ENCODE measurements around the gene GRID1. TPM values are rescaled to one million over a fixed set of nuclear protein-coding genes. Genes with fewer than 3 reads are reported as not detected.

Gene GRID1
- polyA plus RNA-seq, 1 of the 3 experiments (the other 2 are of a cell fraction): 0.13 TPM

DNA sequence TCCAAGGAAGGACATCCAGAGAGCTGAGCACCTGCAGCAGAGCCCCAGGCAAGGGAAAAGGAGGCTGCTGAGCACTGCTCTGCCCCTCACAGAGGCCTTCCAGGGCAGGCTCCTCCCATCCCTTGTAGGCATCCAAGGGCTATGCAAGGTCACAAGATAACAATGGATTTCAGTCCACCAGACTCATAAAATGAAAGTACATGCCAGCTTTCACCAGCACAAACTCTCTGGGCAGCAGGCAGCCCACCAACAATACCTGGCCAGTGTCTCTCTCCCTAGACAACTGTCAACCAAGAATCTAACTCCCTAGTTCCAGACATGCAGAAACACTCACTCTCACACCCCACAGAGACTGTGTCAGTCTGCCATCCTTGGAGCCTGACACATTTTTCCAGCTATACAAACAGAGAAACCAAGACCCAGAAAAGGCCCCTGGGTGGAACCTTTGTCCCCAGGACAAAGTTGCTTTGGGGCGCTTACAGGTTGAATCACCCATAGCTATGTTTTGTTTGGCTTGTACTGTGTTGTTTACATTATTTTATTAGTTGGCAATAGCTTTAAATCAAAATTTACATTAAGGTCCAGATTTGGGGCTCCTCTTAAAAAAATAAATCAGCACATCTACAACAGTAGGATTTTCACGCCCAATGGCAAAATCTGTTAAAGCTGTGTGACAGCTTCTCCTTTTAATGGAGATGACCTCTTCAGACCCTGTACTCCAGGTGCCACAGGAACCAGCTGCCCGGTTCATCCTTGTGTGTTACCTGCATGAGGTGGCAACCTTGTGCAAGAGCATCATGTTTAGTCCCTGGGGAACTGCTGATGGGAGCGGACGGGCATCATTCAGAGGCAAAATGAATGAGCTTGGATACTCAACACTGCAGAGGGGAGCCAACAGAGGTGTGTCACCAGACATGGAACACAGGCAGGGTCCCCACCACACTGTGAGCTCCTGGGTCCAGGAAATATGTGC is 5.2 kb downstream of the GRID1 start:
- H3K36me3 ChIP-seq (replicated peaks in 1 of 2; ENCODE audit: control insufficient read depth in 1 of 2, insufficient read depth in 2 of 2, low read length in 1 of 2): no peaks in the 10 kb centered on the region
- H2AFZ ChIP-seq (ENCODE audit: low read depth): no peak overlapping the region
- H3K27me3 ChIP-seq (ENCODE audit: insufficient read depth): no peaks in the 10 kb centered on the region; the same call in 1 of the 2 replicates
- 67% methylated on average over 5 of the region's 5 CpGs for WGBS (ENCODE audit: low lambda C conversion rate)
- no peak overlapping the region for H3K9ac ChIP-seq
- peak; percentile 28; the same call in 1 of the 2 replicates for TF ChIP-seq GATA2 (CRISPR knock-in tag; IDR thresholded peaks at IDR 0.05)
- no peak for TF ChIP-seq FOXM1 (IDR thresholded peaks at IDR 0.05; ENCODE audit: low read depth)
- peak overlapping the region in 1 of 2 experiments; percentile 39; a peak in 1 of 4 replicates for H3K27ac ChIP-seq (ENCODE audit: low read depth in 2 of 2, low read length in 1 of 2)
- no peaks in the 10 kb centered on the region for H3K9me3 ChIP-seq
- CTCF ChIA-PET: interaction anchor here (1.0 to 12.7 kb wide), 6 partner anchors 14 to 580 kb away, joined by 3 to 191 read pairs (median 4); no protein-coding TSS in a partner anchor
- no peaks in the 10 kb centered on the region for H3F3A ChIP-seq (replicated peaks; ENCODE audit: insufficient read depth)
- H3K4me2 ChIP-seq: no peak overlapping the region
- no peaks in the 10 kb centered on the region for H3K9me2 ChIP-seq
- POLR2A ChIA-PET: interaction anchor here (0.7 to 1.0 kb wide), 2 partner anchors 11 to 15 kb away, joined by 3 to 5 read pairs; no protein-coding TSS in a partner anchor
- no peaks in the 10 kb centered on the region for H3K79me2 ChIP-seq (ENCODE audit: insufficient read depth)
- no peaks in the 10 kb centered on the region for H4K20me1 ChIP-seq (ENCODE audit: insufficient read depth)
- no peak overlapping the region for H3K4me3 ChIP-seq (ENCODE audit: low read depth in 2 of 2, low read length in 1 of 2)
- peak; percentile 63 for DNase-seq
- peaks cover 0 to 18% of the 10 kb centered on the region in 2 experiments; a peak in 1 of 4 replicates for H3K4me1 ChIP-seq (ENCODE audit: control insufficient read depth in 1 of 2, insufficient read depth in 2 of 2, low read depth in 1 of 2, low read length in 1 of 2)

GRCh38 chr10:86360657-86361056 is 5.9 kb downstream of the GRID1 start:
- no peaks in the 10 kb centered on the region for H3K36me3 ChIP-seq (replicated peaks in 1 of 2; ENCODE audit: control insufficient read depth in 1 of 2, insufficient read depth in 2 of 2, low read length in 1 of 2)
- 53% methylated on average over 5 of the region's 5 CpGs for whole genome bisulfite sequencing (ENCODE audit: low lambda C conversion rate)
- no peak overlapping the region for H3K4me2 ChIP-seq
- ChIA-PET CTCF (interaction anchor here (0.6 to 12.7 kb wide), 7 partner anchors 13 to 579 kb away, joined by 3 to 191 read pairs (median 5); no protein-coding TSS in a partner anchor), POLR2A (interaction anchor here (1.0 kb wide), 1 partner anchor 14 kb away, joined by 5 read pairs; no protein-coding TSS in a partner anchor)
- H4K20me1 ChIP-seq (ENCODE audit: insufficient read depth): no peaks in the 10 kb centered on the region
- no peak for TF ChIP-seq EZH2phosphoT487 (IDR thresholded peaks at IDR 0.05; ENCODE audit: borderline replicate concordance, low read depth)
- TF ChIP-seq, protein P1, sequence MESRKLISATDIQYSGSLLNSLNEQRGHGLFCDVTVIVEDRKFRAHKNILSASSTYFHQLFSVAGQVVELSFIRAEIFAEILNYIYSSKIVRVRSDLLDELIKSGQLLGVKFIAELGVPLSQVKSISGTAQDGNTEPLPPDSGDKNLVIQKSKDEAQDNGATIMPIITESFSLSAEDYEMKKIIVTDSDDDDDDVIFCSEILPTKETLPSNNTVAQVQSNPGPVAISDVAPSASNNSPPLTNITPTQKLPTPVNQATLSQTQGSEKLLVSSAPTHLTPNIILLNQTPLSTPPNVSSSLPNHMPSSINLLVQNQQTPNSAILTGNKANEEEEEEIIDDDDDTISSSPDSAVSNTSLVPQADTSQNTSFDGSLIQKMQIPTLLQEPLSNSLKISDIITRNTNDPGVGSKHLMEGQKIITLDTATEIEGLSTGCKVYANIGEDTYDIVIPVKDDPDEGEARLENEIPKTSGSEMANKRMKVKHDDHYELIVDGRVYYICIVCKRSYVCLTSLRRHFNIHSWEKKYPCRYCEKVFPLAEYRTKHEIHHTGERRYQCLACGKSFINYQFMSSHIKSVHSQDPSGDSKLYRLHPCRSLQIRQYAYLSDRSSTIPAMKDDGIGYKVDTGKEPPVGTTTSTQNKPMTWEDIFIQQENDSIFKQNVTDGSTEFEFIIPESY (IDR thresholded peaks at IDR 0.05; ENCODE audit: borderline replicate concordance, low read depth): no peak
- TF ChIP-seq FOSL2 (IDR thresholded peaks at IDR 0.05; ENCODE audit: borderline replicate concordance, low read depth): no peak
- TF ChIP-seq, protein P2, sequence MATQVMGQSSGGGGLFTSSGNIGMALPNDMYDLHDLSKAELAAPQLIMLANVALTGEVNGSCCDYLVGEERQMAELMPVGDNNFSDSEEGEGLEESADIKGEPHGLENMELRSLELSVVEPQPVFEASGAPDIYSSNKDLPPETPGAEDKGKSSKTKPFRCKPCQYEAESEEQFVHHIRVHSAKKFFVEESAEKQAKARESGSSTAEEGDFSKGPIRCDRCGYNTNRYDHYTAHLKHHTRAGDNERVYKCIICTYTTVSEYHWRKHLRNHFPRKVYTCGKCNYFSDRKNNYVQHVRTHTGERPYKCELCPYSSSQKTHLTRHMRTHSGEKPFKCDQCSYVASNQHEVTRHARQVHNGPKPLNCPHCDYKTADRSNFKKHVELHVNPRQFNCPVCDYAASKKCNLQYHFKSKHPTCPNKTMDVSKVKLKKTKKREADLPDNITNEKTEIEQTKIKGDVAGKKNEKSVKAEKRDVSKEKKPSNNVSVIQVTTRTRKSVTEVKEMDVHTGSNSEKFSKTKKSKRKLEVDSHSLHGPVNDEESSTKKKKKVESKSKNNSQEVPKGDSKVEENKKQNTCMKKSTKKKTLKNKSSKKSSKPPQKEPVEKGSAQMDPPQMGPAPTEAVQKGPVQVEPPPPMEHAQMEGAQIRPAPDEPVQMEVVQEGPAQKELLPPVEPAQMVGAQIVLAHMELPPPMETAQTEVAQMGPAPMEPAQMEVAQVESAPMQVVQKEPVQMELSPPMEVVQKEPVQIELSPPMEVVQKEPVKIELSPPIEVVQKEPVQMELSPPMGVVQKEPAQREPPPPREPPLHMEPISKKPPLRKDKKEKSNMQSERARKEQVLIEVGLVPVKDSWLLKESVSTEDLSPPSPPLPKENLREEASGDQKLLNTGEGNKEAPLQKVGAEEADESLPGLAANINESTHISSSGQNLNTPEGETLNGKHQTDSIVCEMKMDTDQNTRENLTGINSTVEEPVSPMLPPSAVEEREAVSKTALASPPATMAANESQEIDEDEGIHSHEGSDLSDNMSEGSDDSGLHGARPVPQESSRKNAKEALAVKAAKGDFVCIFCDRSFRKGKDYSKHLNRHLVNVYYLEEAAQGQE (IDR thresholded peaks at IDR 0.05; ENCODE audit: low read depth, low read length): no peak
- TF ChIP-seq RFX5 (IDR thresholded peaks at IDR 0.05; ENCODE audit: low read length): no peak
- TF ChIP-seq USF2 (IDR thresholded peaks at IDR 0.05; ENCODE audit: borderline replicate concordance, low read depth, low read length): no peak
- TF ChIP-seq JUND (IDR thresholded peaks at IDR 0.05): no peak
- no peak for TF ChIP-seq RCOR1 (IDR thresholded peaks at IDR 0.05; ENCODE audit: low read length)
- no peak for TF ChIP-seq RXRA (IDR thresholded peaks at IDR 0.05; ENCODE audit: borderline replicate concordance, low read depth)
- TF ChIP-seq USF1 (IDR thresholded peaks at IDR 0.05; ENCODE audit: borderline replicate concordance, low read depth): no peak
- TF ChIP-seq TEAD4 (IDR thresholded peaks at IDR 0.05; ENCODE audit: borderline replicate concordance, insufficient read depth): no peak
- no peak for TF ChIP-seq GABPA (IDR thresholded peaks at IDR 0.05; ENCODE audit: low read depth)
- no peak for TF ChIP-seq RAD21 (IDR thresholded peaks at IDR 0.05; ENCODE audit: low read length)
- no peak for TF ChIP-seq MEF2A (IDR thresholded peaks at IDR 0.05; ENCODE audit: borderline replicate concordance, low read depth)
- TF ChIP-seq, protein P3, sequence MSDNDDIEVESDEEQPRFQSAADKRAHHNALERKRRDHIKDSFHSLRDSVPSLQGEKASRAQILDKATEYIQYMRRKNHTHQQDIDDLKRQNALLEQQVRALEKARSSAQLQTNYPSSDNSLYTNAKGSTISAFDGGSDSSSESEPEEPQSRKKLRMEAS (IDR thresholded peaks at IDR 0.05; ENCODE audit: low read depth): no peak
- no peak for TF ChIP-seq NRF1 (IDR thresholded peaks at IDR 0.05; ENCODE audit: low read depth, low read length)
- H3F3A ChIP-seq (replicated peaks; ENCODE audit: insufficient read depth): no peaks in the 10 kb centered on the region
- no peak for DNase-seq
- H2AFZ ChIP-seq (ENCODE audit: low read depth): no peak overlapping the region
- H3K4me3 ChIP-seq (ENCODE audit: low read depth in 2 of 2, low read length in 1 of 2): no peak overlapping the region
- no peak overlapping the region for H3K27ac ChIP-seq (ENCODE audit: low read depth in 2 of 2, low read length in 1 of 2)
- H3K9ac ChIP-seq: no peak overlapping the region
- no peaks in the 10 kb centered on the region for H3K9me3 ChIP-seq
- H3K79me2 ChIP-seq (ENCODE audit: insufficient read depth): no peaks in the 10 kb centered on the region
- no peaks in the 10 kb centered on the region for H3K9me2 ChIP-seq
- H3K27me3 ChIP-seq (ENCODE audit: insufficient read depth): no peaks in the 10 kb centered on the region; the same call in 1 of the 2 replicates
- peaks cover 0 to 18% of the 10 kb centered on the region in 2 experiments; a peak in 1 of 4 replicates for H3K4me1 ChIP-seq (ENCODE audit: control insufficient read depth in 1 of 2, insufficient read depth in 2 of 2, low read depth in 1 of 2, low read length in 1 of 2)
